Nephron progenitor cell (in vitro differentiated cells): Measurements from ENCODE around the gene ALDOB.

Experiments
- DNase-seq: peaks from one replicate; pipeline ENCODE4 v3.0.0; 2021
- H3K27ac Mint-ChIP-seq: 2 replicates; pipeline ENCODE4 v1.8.0; 2021; ENCODE audit warnings: mild to moderate bottlenecking, moderate library complexity, mixed read lengths
- H3K27me3 Mint-ChIP-seq: 2 replicates; pipeline ENCODE4 v1.8.0; 2021; ENCODE audit warnings: mild to moderate bottlenecking, low read depth, mixed read lengths; ENCODE audit not compliant: poor library complexity
- H3K36me3 Mint-ChIP-seq: 2 replicates; pipeline ENCODE4 v1.8.0; 2021; ENCODE audit warnings: low read depth, mixed read lengths
- H3K4me1 Mint-ChIP-seq: 2 replicates; pipeline ENCODE4 v1.8.0; 2021; ENCODE audit warnings: mixed read lengths
- H3K4me3 Mint-ChIP-seq: 2 replicates; pipeline ENCODE4 v1.8.0; 2021; ENCODE audit warnings: mild to moderate bottlenecking, moderate library complexity, mixed read lengths
- H3K9me3 Mint-ChIP-seq: 2 replicates; pipeline ENCODE4 v1.8.0; 2021; ENCODE audit warnings: mild to moderate bottlenecking, moderate library complexity, mixed read lengths
- TF ChIP-seq, protein P1 (sequence below): fragments of 200-600 bp; sonication (generic); IDR thresholded peaks from 2 replicates; pipeline ENCODE4 v1.5.0; 2021; ENCODE audit warnings: antibody characterized with exemption

ALDOB gene

GRCh38 chr9:101478444-101478843 lies 42.9 kb upstream of the ALDOB start:
- H3K4me3 Mint-ChIP-seq = no peak overlapping the region
- peaks cover 46% of the 10 kb centered on the region for H3K36me3 Mint-ChIP-seq
- TF ChIP-seq, protein P1, sequence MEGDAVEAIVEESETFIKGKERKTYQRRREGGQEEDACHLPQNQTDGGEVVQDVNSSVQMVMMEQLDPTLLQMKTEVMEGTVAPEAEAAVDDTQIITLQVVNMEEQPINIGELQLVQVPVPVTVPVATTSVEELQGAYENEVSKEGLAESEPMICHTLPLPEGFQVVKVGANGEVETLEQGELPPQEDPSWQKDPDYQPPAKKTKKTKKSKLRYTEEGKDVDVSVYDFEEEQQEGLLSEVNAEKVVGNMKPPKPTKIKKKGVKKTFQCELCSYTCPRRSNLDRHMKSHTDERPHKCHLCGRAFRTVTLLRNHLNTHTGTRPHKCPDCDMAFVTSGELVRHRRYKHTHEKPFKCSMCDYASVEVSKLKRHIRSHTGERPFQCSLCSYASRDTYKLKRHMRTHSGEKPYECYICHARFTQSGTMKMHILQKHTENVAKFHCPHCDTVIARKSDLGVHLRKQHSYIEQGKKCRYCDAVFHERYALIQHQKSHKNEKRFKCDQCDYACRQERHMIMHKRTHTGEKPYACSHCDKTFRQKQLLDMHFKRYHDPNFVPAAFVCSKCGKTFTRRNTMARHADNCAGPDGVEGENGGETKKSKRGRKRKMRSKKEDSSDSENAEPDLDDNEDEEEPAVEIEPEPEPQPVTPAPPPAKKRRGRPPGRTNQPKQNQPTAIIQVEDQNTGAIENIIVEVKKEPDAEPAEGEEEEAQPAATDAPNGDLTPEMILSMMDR = no peak
- no peaks in the 10 kb centered on the region for H3K9me3 Mint-ChIP-seq
- no peak for DNase-seq
- H3K27me3 Mint-ChIP-seq = no peaks in the 10 kb centered on the region
- no peak overlapping the region for H3K27ac Mint-ChIP-seq
- H3K4me1 Mint-ChIP-seq = peaks cover 28% of the 10 kb centered on the region

DNA sequence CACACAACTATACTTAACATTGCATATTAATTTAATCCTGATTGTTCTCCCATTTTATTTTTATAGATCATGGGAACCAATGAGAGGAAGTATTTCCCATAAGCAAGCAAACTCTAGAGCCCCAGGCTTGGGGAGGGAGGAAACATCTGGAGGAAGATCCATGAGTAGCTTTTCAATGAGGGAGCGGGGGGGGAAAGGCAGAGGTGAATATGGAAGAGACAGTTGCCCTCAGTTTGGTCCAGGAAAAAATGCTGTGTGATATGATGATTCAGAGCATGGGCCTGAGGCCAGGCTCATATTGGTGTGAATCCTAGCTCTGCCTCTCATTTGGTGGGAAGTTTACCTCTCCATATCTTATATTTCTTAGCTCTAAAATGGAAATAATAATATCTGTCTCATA lies 42.2 kb upstream of the ALDOB start:
- peaks cover 30% of the 10 kb centered on the region for H3K4me1 Mint-ChIP-seq
- peaks cover 50% of the 10 kb centered on the region for H3K36me3 Mint-ChIP-seq
- no peak for DNase-seq
- H3K9me3 Mint-ChIP-seq = no peaks in the 10 kb centered on the region
- TF ChIP-seq, protein P1 = no peak
- H3K27me3 Mint-ChIP-seq = no peaks in the 10 kb centered on the region
- H3K4me3 Mint-ChIP-seq = no peak overlapping the region
- H3K27ac Mint-ChIP-seq = no peak overlapping the region

DNA sequence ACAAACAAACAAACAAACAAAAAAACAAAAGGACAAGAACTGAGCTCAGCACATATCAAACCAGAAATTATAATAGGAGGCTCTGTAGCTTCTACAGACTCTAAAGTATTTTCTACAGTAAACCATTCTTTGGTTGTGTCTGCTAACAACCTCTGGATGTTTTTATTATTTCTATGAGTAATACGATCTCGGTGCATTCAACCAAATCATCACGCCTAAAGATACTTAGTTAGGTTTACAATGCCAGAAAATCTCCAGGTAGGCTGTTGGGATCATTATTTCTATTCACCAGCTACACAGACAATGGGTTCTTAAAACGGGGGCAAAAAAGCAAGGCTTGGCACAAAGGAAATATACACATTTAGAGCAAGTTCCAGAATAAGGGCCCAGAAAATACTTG lies 41.6 kb upstream of the ALDOB start:
- no peak overlapping the region for H3K27ac Mint-ChIP-seq
- peaks cover 48% of the 10 kb centered on the region for H3K36me3 Mint-ChIP-seq
- peaks cover 36% of the 10 kb centered on the region for H3K4me1 Mint-ChIP-seq
- DNase-seq = no peak
- TF ChIP-seq, protein P1 = no peak
- H3K9me3 Mint-ChIP-seq = no peaks in the 10 kb centered on the region
- H3K27me3 Mint-ChIP-seq = no peaks in the 10 kb centered on the region
- no peak overlapping the region for H3K4me3 Mint-ChIP-seq

DNA sequence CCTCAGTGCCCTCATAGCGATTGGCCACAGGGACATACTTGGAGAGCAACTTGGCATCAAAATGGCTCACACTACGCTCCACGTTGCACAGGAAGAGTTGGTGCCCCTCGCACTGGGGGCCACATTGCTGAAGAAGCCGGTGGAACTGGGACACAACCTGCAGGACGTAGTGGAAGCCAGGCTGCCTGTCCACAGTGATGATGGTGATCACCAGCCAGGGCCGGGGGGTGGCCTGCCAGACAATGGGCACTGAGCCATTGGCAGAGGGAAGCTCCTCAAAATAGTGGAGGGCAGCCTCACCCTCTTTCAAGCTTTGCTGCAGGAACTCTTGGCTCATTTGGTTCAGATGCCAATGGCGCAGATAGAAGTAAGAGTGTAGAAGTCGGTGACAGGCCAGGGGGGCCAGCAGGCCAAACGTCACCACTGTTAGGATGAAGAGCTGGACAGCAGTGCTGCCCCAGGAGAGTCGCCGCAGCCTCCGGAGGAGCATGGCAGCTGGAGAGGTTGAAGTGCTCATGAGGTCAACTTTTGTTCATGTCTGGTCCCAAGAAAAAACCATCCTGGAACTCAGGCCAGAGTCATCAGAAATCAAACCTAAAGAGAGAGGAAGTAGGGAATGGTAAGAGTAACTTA lies 41.1 kb upstream of the ALDOB start:
- peaks cover 35% of the 10 kb centered on the region for H3K4me1 Mint-ChIP-seq
- H3K4me3 Mint-ChIP-seq = no peak overlapping the region
- peaks cover 52% of the 10 kb centered on the region for H3K36me3 Mint-ChIP-seq
- H3K27me3 Mint-ChIP-seq = no peaks in the 10 kb centered on the region
- no peak overlapping the region for H3K27ac Mint-ChIP-seq
- no peaks in the 10 kb centered on the region for H3K9me3 Mint-ChIP-seq
- TF ChIP-seq, protein P1 = no peak
- no peak for DNase-seq

GRCh38 chr9:101472891-101473290 lies 37.3 kb upstream of the ALDOB start:
- H3K27ac Mint-ChIP-seq = no peak overlapping the region
- peaks cover 4% of the 10 kb centered on the region for H3K27me3 Mint-ChIP-seq
- peaks cover 48% of the 10 kb centered on the region for H3K36me3 Mint-ChIP-seq
- no peak overlapping the region for H3K4me3 Mint-ChIP-seq
- TF ChIP-seq, protein P1 = no peak
- peaks cover 18% of the 10 kb centered on the region for H3K4me1 Mint-ChIP-seq
- DNase-seq = no peak
- H3K9me3 Mint-ChIP-seq = no peaks in the 10 kb centered on the region

DNA sequence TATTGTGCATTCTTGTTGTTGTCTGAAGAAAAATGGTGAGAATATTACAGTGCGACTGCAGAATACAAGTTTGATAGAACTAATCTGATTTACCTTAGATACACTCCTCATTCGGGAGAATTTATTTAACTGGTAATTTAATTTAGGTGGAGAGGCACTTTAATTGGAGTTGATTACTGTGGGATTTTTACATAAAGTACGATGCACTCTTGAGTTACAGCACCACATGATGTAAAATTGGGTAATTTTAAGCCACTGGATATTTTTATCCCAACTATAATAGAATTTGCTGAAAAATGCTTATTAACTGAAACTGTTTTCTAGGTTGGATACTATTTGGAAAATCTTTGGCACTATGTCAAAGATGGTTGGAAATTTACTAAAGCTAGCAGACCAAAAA lies 35.4 kb upstream of the ALDOB start:
- DNase-seq = no peak
- peaks cover 36% of the 10 kb centered on the region for H3K36me3 Mint-ChIP-seq
- H3K4me1 Mint-ChIP-seq = peaks cover 10% of the 10 kb centered on the region
- no peaks in the 10 kb centered on the region for H3K9me3 Mint-ChIP-seq
- no peak overlapping the region for H3K27ac Mint-ChIP-seq
- TF ChIP-seq, protein P1 = no peak
- no peak overlapping the region for H3K4me3 Mint-ChIP-seq
- H3K27me3 Mint-ChIP-seq = peaks cover 4% of the 10 kb centered on the region
